SK-N-SH (cell line): Measurements from ENCODE around the gene STX7. TPM values are rescaled to one million over a fixed set of nuclear protein-coding genes. Genes with fewer than 3 reads are reported as not detected.

Experiments
- CTCF ChIA-PET: fragments of 300-600, 350-600 bp; formaldehyde crosslinking; extraction: SDS; loops from one replicate; lab custom pipeline; 2021; lab: Yijun Ruan, JAX
- POLR2A ChIA-PET: fragments of 350-600 bp; sonication (Branson Sonifier 250); formaldehyde crosslinking; extraction: SDS; loops from one replicate; lab custom pipeline; 2020; ENCODE audit warnings: antibody characterized with exemption, inconsistent platforms; lab: Yijun Ruan, JAX
- DNase-seq: peaks from one replicate; pipeline ENCODE4 v3.0.0; 2012
- H2AFZ ChIP-seq: fragments of 200-600 bp; sonication (generic); 2 replicates; pipeline ENCODE4 v1.8.1; 2016; ENCODE audit warnings: antibody characterized with exemption, mild to moderate bottlenecking, low read depth
- H3F3A ChIP-seq: fragments of 200-600 bp; sonication (generic); replicated peaks from 2 replicates; pipeline ENCODE3; 2016; ENCODE audit warnings: antibody characterized with exemption, mild to moderate bottlenecking; ENCODE audit not compliant: insufficient read depth
- H3K27ac ChIP-seq, 2 experiments: fragments of 200-500 bp in 1 of 2; fragments of 200-600 bp in 1 of 2; sonication (Bioruptor generic) in 1 of 2; sonication (generic), shearing (Covaris generic) in 1 of 2; 2 replicates each; pipeline versions ENCODE4 v1.5.1 to v1.6.1; 2014 to 2016; ENCODE audit warnings: low read depth in 2 of 2, inconsistent platforms in 1 of 2, low read length in 1 of 2, mild to moderate bottlenecking in 1 of 2, mixed read lengths in 1 of 2
- H3K27me3 ChIP-seq: fragments of 200-600 bp; sonication (generic), shearing (Covaris generic); 2 replicates; pipeline ENCODE4 v1.6.1; 2016; ENCODE audit warnings: mixed run types; ENCODE audit not compliant: insufficient read depth
- H3K36me3 ChIP-seq, 2 experiments: fragments of 200-500 bp in 1 of 2; fragments of 200-600 bp in 1 of 2; sonication (Bioruptor generic) in 1 of 2; sonication (generic) in 1 of 2; replicated peaks in 1 of 2; 2 replicates each; pipeline versions ENCODE3 to v1.5.1; 2014 to 2016; ENCODE audit warnings: low read length in 1 of 2, mild to moderate bottlenecking in 1 of 2; ENCODE audit not compliant: insufficient read depth in 2 of 2, control insufficient read depth in 1 of 2
- H3K4me1 ChIP-seq, 2 experiments: fragments of 200-500 bp in 1 of 2; fragments of 200-600 bp in 1 of 2; sonication (Bioruptor generic) in 1 of 2; sonication (generic), shearing (Covaris generic) in 1 of 2; 2 replicates each; pipeline versions ENCODE4 v1.5.1 to v1.6.1; 2014 to 2016; ENCODE audit warnings: low read depth in 1 of 2, low read length in 1 of 2, mixed run types in 1 of 2; ENCODE audit not compliant: insufficient read depth in 2 of 2, control insufficient read depth in 1 of 2
- H3K4me2 ChIP-seq: fragments of 200-600 bp; sonication (generic), shearing (Covaris generic); 2 replicates; pipeline ENCODE4 v1.6.1; 2017; ENCODE audit warnings: mixed run types
- H3K4me3 ChIP-seq, 2 experiments: fragments of 200-500 bp in 1 of 2; fragments of 200-600 bp in 1 of 2; sonication (Bioruptor generic) in 1 of 2; sonication (generic), shearing (Covaris generic) in 1 of 2; 2 replicates each; pipeline versions ENCODE4 v1.5.1 to v1.8.1; 2014 to 2016; ENCODE audit warnings: low read depth in 2 of 2, inconsistent platforms in 1 of 2, low read length in 1 of 2, mild to moderate bottlenecking in 1 of 2, mixed read lengths in 1 of 2, moderate library complexity in 1 of 2
- H3K79me2 ChIP-seq: fragments of 200-600 bp; sonication (generic); 2 replicates; pipeline ENCODE4 v1.8.1; 2017; ENCODE audit warnings: mild to moderate bottlenecking; ENCODE audit not compliant: insufficient read depth
- H3K9ac ChIP-seq: fragments of 200-600 bp; sonication (generic); 2 replicates; pipeline ENCODE4 v1.6.1; 2017; ENCODE audit warnings: mixed run types
- H3K9me2 ChIP-seq: fragments of 200-600 bp; sonication (generic); 2 replicates; pipeline ENCODE4 v1.6.1; 2017; ENCODE audit warnings: mixed run types
- H3K9me3 ChIP-seq: fragments of 200-600 bp; sonication (generic); 2 replicates; pipeline ENCODE4 v1.6.1; 2017; ENCODE audit warnings: mixed run types, mild to moderate bottlenecking, moderate library complexity
- H4K20me1 ChIP-seq: fragments of 200-600 bp; sonication (generic); 2 replicates; pipeline ENCODE4 v1.6.1; 2017; ENCODE audit warnings: mild to moderate bottlenecking, mixed run types; ENCODE audit not compliant: insufficient read depth
- CHD2 ChIP-seq: fragments of 150-350 bp; IDR thresholded peaks from 2 replicates; pipeline ENCODE4 v1.6.1; 2018; ENCODE audit warnings: low read length; ENCODE audit not compliant: partially characterized antibody
- EP300 ChIP-seq, 2 experiments: IDR thresholded peaks; 2 replicates each; pipeline versions ENCODE4 v1.4.0 to v1.6.1; 2012; ENCODE audit warnings: borderline replicate concordance in 1 of 2, low read depth in 1 of 2, low read length in 1 of 2
- GATA2 ChIP-seq: sonication (generic); formaldehyde crosslinking; IDR thresholded peaks from 2 replicates; pipeline ENCODE4 v1.5.0; 2020; ENCODE audit warnings: mild to moderate bottlenecking, missing genetic modification reagents
- JUND ChIP-seq: IDR thresholded peaks from 2 replicates; pipeline ENCODE4 v1.4.0; 2012
- POLR2AphosphoS5 ChIP-seq: IDR thresholded peaks from 2 replicates; pipeline ENCODE4 v1.6.1; 2012; ENCODE audit warnings: low read depth, low read length
- RCOR1 ChIP-seq: fragments of 150-350 bp; IDR thresholded peaks from 2 replicates; pipeline ENCODE4 v1.6.1; 2017; ENCODE audit warnings: antibody characterized with exemption, low read length
- RFX5 ChIP-seq: IDR thresholded peaks from 2 replicates; pipeline ENCODE4 v1.6.1; 2012; ENCODE audit warnings: mild to moderate bottlenecking, improper control_type of control experiment, low read length
- RXRA ChIP-seq: IDR thresholded peaks from 2 replicates; pipeline ENCODE4 v1.4.0; 2012; ENCODE audit warnings: low read depth, mild to moderate bottlenecking, borderline replicate concordance
- TAF1 ChIP-seq: IDR thresholded peaks from 2 replicates; pipeline ENCODE4 v1.6.1; 2012; ENCODE audit warnings: low read depth, mild to moderate bottlenecking, low read length, moderate library complexity, borderline replicate concordance
- TCF12 ChIP-seq: IDR thresholded peaks from 2 replicates; pipeline ENCODE4 v1.4.0; 2012
- WGBS: methylation state at CpG from one replicate; pipeline ENCODE4 v1.1.6; 2017; ENCODE audit warnings: low lambda C conversion rate; 5-methylcytosine and 5-hydroxymethylcytosine counted together
- polyA plus RNA-seq, 3 experiments: library from polyadenylated mRNA; depleted of rRNA; stranded (reverse); fragments of >200 nt; gene quantifications; 2 replicates each; pipeline ENCODE4 v1.2.3, GENCODE V29; 2012
- TF ChIP-seq, protein P1 (sequence below): IDR thresholded peaks from 2 replicates; pipeline ENCODE4 v1.6.1; 2012; ENCODE audit warnings: mild to moderate bottlenecking, low read depth, low read length, moderate library complexity
- TF ChIP-seq, protein P2 (sequence below): fragments of 200-600 bp; sonication (generic); IDR thresholded peaks from 2 replicates; pipeline ENCODE4 v1.6.1; 2017; ENCODE audit warnings: antibody characterized with exemption, mild to moderate bottlenecking, moderate library complexity
- TF ChIP-seq, protein P3 (sequence below): IDR thresholded peaks from 2 replicates; pipeline ENCODE4 v1.4.0; 2012; ENCODE audit warnings: low read depth, borderline replicate concordance

STX7 gene
- polyA plus RNA-seq, 1 of the 3 experiments (the other 2 are of a cell fraction): 12.8 TPM

DNA sequence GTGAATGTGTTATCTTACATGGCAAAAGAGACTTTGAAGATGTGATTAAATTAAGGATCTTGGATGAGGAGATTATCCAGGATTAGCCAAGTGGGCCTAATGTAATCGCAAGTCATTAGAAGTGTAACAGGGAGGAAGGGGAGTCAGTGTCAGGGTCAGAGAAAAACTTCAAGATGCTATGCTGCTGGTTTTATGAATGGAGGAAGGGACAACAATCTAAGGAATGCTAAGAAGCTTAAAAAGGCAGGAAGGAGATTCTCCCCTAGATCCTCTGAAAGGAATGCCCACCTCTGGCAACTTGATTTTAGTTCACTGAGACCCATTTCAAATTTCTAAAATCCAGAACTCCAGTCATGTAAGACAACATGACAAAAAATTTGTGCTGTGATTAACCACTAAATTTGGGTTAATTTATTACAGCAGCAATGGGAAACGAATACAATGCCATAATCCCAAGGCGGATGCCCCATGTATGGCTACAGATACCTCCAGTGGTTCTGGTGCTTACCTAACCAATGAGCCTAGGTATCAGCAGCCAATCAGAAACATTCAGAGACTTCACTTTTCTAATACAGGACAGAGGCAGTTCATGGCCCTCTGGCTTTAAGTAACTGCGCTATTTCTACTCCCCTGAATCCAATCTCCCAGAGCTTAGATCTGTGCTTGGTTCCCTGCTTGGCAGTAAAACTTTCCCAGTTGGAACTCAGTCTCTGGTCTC lies 36.0 kb upstream of the STX7 start:
- 2% methylated on average over 3 of the region's 4 CpGs for WGBS
- Histone ChIP-seq H3K36me3 (no peaks in the 10 kb centered on the region), H3K9me2 (no peaks in the 10 kb centered on the region), H3K27ac (no peak overlapping the region), H3K27me3 (peaks cover 26% of the 10 kb centered on the region), H3F3A (no peaks in the 10 kb centered on the region), H2AFZ (no peak overlapping the region), H3K9me3 (no peaks in the 10 kb centered on the region), H4K20me1 (no peaks in the 10 kb centered on the region), H3K9ac (no peak overlapping the region), H3K4me3 (no peak overlapping the region), H3K79me2 (no peaks in the 10 kb centered on the region), H3K4me2 (no peak overlapping the region), H3K4me1 (no peaks in the 10 kb centered on the region)
- CTCF ChIA-PET: no interaction called here
- POLR2A ChIA-PET: no interaction called here
- TF ChIP-seq, protein P1, sequence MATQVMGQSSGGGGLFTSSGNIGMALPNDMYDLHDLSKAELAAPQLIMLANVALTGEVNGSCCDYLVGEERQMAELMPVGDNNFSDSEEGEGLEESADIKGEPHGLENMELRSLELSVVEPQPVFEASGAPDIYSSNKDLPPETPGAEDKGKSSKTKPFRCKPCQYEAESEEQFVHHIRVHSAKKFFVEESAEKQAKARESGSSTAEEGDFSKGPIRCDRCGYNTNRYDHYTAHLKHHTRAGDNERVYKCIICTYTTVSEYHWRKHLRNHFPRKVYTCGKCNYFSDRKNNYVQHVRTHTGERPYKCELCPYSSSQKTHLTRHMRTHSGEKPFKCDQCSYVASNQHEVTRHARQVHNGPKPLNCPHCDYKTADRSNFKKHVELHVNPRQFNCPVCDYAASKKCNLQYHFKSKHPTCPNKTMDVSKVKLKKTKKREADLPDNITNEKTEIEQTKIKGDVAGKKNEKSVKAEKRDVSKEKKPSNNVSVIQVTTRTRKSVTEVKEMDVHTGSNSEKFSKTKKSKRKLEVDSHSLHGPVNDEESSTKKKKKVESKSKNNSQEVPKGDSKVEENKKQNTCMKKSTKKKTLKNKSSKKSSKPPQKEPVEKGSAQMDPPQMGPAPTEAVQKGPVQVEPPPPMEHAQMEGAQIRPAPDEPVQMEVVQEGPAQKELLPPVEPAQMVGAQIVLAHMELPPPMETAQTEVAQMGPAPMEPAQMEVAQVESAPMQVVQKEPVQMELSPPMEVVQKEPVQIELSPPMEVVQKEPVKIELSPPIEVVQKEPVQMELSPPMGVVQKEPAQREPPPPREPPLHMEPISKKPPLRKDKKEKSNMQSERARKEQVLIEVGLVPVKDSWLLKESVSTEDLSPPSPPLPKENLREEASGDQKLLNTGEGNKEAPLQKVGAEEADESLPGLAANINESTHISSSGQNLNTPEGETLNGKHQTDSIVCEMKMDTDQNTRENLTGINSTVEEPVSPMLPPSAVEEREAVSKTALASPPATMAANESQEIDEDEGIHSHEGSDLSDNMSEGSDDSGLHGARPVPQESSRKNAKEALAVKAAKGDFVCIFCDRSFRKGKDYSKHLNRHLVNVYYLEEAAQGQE: no peak
- TF ChIP-seq, protein P2, sequence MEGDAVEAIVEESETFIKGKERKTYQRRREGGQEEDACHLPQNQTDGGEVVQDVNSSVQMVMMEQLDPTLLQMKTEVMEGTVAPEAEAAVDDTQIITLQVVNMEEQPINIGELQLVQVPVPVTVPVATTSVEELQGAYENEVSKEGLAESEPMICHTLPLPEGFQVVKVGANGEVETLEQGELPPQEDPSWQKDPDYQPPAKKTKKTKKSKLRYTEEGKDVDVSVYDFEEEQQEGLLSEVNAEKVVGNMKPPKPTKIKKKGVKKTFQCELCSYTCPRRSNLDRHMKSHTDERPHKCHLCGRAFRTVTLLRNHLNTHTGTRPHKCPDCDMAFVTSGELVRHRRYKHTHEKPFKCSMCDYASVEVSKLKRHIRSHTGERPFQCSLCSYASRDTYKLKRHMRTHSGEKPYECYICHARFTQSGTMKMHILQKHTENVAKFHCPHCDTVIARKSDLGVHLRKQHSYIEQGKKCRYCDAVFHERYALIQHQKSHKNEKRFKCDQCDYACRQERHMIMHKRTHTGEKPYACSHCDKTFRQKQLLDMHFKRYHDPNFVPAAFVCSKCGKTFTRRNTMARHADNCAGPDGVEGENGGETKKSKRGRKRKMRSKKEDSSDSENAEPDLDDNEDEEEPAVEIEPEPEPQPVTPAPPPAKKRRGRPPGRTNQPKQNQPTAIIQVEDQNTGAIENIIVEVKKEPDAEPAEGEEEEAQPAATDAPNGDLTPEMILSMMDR: no peak
- TF ChIP-seq RFX5 (no peak), POLR2AphosphoS5 (no peak), TAF1 (no peak), RXRA (no peak), EP300 (IDR thresholded peaks at IDR 0.05; ENCODE audit: borderline replicate concordance in 1 of 2, low read depth in 1 of 2, low read length in 1 of 2) (no peak), TCF12 (no peak), GATA2 (CRISPR knock-in tag) (no peak), RCOR1 (no peak), JUND (no peak), CHD2 (no peak)
- TF ChIP-seq, protein P3, sequence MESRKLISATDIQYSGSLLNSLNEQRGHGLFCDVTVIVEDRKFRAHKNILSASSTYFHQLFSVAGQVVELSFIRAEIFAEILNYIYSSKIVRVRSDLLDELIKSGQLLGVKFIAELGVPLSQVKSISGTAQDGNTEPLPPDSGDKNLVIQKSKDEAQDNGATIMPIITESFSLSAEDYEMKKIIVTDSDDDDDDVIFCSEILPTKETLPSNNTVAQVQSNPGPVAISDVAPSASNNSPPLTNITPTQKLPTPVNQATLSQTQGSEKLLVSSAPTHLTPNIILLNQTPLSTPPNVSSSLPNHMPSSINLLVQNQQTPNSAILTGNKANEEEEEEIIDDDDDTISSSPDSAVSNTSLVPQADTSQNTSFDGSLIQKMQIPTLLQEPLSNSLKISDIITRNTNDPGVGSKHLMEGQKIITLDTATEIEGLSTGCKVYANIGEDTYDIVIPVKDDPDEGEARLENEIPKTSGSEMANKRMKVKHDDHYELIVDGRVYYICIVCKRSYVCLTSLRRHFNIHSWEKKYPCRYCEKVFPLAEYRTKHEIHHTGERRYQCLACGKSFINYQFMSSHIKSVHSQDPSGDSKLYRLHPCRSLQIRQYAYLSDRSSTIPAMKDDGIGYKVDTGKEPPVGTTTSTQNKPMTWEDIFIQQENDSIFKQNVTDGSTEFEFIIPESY: no peak
- DNase-seq: no peak
